Vagina (tissue), 2 donors: ENCODE measurements around the gene ADAMTS17. TPM values are rescaled to one million over a fixed set of nuclear protein-coding genes. Genes with fewer than 3 reads are reported as not detected.

Experiments used
- DNase-seq, 2 donors: peaks; one replicate each; pipeline ENCODE4 v3.0.0-alpha.2; 2017; ENCODE audit errors: extremely low spot score in 2 of 2
- H3K27ac ChIP-seq: fragments of 200-600 bp; sonication (generic); one replicate; pipeline ENCODE4 v1.5.1; 2019
- H3K27me3 ChIP-seq: fragments of 200-600 bp; sonication (generic); one replicate; pipeline ENCODE4 v1.5.1; 2019
- H3K36me3 ChIP-seq, 2 donors: fragments of 200-600 bp; sonication (generic); one replicate each; pipeline ENCODE4 v1.5.1; 2017 to 2019
- H3K4me1 ChIP-seq: fragments of 200-600 bp; sonication (generic); one replicate; pipeline ENCODE4 v1.5.1; 2019
- H3K4me3 ChIP-seq, 2 donors: fragments of 200-600 bp; sonication (generic); 1 replicate in 1 of 2; 2 replicates in 1 of 2; pipeline ENCODE4 v1.5.1; 2016 to 2019
- H3K9me3 ChIP-seq: fragments of 200-600 bp; sonication (generic); one replicate; pipeline ENCODE4 v1.5.1; 2019
- POLR2A ChIP-seq, 2 donors: fragments of 450-650 bp; IDR thresholded peaks; one replicate each; pipeline ENCODE4 v1.6.1; 2017; ENCODE audit warnings: antibody characterized with exemption in 2 of 2, mild to moderate bottlenecking in 2 of 2, moderate library complexity in 2 of 2
- POLR2AphosphoS5 ChIP-seq, 2 donors: sonication (generic); formaldehyde crosslinking; IDR thresholded peaks; one replicate each; pipeline ENCODE4 v1.9.0; 2017; ENCODE audit warnings: antibody characterized with exemption in 2 of 2, mild to moderate bottlenecking in 2 of 2, low read depth in 1 of 2; ENCODE audit not compliant: insufficient read depth in 1 of 2
- intact Hi-C: fragments of 100-400 bp; cut with DNase I; formaldehyde crosslinking; loops from one replicate; pipeline ENCODE4 v1.15.1; 2023
- total RNA-seq: library from RNA; depleted of rRNA; stranded (reverse); fragments of >200 nt; gene quantifications from one replicate; pipeline ENCODE4 v1.2.3, GENCODE V29; 2016
- TF ChIP-seq, protein P1 (sequence below), 3 experiments: fragments of 450-650 bp in 2 of 3; fragments of 200-600 bp in 1 of 3; sonication (generic) in 1 of 3; IDR thresholded peaks; one replicate each; pipeline ENCODE4 v1.5.1; 2017 to 2019; ENCODE audit warnings: antibody characterized with exemption in 3 of 3, mild to moderate bottlenecking in 2 of 3, moderate library complexity in 2 of 3

The ADAMTS17 gene
- total RNA-seq, 1 donor from 2014 or later: 16.0 TPM

DNA sequence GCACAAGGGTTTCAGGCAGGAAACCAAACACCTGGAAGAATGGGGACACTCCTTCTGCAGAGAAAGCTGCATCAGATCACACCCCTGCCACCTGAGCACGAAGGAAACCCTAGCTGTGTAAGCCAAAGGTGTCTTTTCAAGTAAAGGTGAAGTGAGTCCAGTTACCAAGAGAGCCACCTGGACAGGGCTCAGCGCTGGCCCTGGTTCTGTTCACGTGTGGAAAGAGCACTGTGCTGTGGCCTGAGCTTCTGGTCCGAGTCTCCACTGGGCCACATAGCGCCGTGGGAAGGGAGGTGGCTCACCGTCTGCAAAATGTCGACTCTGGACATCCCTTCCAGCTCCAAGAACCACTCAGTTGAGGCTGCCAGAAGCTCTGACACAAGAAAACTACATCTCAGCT, 151.1 kb downstream of the ADAMTS17 start:
- H3K27me3 ChIP-seq: no peaks in the 10 kb centered on the region
- H3K36me3 ChIP-seq: no peaks in the 10 kb centered on the region
- H3K4me1 ChIP-seq: peaks cover 11% of the 10 kb centered on the region
- no peak overlapping the region for H3K27ac ChIP-seq
- no peaks in the 10 kb centered on the region for H3K9me3 ChIP-seq
- TF ChIP-seq, protein P1, sequence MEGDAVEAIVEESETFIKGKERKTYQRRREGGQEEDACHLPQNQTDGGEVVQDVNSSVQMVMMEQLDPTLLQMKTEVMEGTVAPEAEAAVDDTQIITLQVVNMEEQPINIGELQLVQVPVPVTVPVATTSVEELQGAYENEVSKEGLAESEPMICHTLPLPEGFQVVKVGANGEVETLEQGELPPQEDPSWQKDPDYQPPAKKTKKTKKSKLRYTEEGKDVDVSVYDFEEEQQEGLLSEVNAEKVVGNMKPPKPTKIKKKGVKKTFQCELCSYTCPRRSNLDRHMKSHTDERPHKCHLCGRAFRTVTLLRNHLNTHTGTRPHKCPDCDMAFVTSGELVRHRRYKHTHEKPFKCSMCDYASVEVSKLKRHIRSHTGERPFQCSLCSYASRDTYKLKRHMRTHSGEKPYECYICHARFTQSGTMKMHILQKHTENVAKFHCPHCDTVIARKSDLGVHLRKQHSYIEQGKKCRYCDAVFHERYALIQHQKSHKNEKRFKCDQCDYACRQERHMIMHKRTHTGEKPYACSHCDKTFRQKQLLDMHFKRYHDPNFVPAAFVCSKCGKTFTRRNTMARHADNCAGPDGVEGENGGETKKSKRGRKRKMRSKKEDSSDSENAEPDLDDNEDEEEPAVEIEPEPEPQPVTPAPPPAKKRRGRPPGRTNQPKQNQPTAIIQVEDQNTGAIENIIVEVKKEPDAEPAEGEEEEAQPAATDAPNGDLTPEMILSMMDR (IDR thresholded peaks at IDR 0.05): no peak
- TF ChIP-seq POLR2AphosphoS5 (IDR thresholded peaks at IDR 0.05; ENCODE audit: insufficient read depth in 1 of 2, low read depth in 1 of 2) (no peak), POLR2A (IDR thresholded peaks at IDR 0.05) (no peak)
- no peak overlapping the region for H3K4me3 ChIP-seq
- no peak for DNase-seq
- intact Hi-C loops: no loop called here

DNA sequence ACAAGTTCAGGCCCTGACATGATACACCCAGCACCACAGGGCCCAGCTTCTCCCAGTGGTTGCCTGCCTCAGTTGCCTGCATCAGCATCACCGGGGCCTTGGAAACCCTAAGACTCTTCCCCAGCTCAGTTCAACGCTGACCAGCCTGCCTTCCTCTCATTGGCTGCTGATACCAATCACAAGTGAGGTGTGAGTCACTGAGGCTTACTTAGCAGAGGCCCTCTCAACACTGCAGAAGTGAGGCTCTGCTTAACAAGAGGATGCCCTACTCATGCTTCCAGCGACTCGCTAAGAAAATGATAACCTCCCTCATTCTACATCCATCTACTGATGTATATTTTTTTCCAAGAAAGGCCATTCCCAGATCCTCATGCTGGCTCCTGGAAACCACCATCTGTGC, 151.9 kb downstream of the ADAMTS17 start:
- Histone ChIP-seq H3K4me3 (no peak overlapping the region), H3K9me3 (no peaks in the 10 kb centered on the region), H3K36me3 (no peaks in the 10 kb centered on the region), H3K27ac (no peak overlapping the region), H3K27me3 (no peaks in the 10 kb centered on the region), H3K4me1 (peaks cover 11% of the 10 kb centered on the region)
- intact Hi-C loops: no loop called here
- no peak for DNase-seq
- TF ChIP-seq, protein P1 (IDR thresholded peaks at IDR 0.05): no peak
- no peak for TF ChIP-seq POLR2AphosphoS5 (IDR thresholded peaks at IDR 0.05; ENCODE audit: insufficient read depth in 1 of 2, low read depth in 1 of 2)
- no peak for TF ChIP-seq POLR2A (IDR thresholded peaks at IDR 0.05)

DNA sequence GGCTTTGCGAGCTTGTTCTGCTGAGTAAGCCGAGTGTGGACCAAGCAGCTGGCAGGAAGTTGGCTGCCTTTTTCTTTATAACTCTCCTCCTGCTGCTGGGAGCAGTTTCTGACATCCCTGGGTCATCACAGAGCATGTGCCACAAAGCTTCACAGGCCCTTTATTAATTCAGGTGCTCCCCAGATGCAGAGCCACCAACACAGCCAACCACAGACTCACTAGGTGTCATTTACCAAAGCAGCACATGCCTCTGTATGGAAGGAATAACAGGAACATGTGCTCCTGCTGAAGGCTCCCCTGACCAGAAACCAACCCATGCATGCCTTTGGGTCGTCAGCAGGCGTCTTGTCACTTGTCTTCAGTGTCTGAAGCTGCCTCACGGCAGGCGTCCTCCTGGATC, 152.5 kb downstream of the ADAMTS17 start:
- Histone ChIP-seq H3K27ac (no peak overlapping the region), H3K36me3 (no peaks in the 10 kb centered on the region), H3K4me3 (no peak overlapping the region), H3K9me3 (no peaks in the 10 kb centered on the region), H3K27me3 (no peaks in the 10 kb centered on the region), H3K4me1 (peaks cover 11% of the 10 kb centered on the region)
- intact Hi-C loops: no loop called here
- TF ChIP-seq POLR2A (IDR thresholded peaks at IDR 0.05) (no peak), POLR2AphosphoS5 (IDR thresholded peaks at IDR 0.05; ENCODE audit: insufficient read depth in 1 of 2, low read depth in 1 of 2) (no peak)
- TF ChIP-seq, protein P1 (IDR thresholded peaks at IDR 0.05): no peak
- no peak for DNase-seq

DNA sequence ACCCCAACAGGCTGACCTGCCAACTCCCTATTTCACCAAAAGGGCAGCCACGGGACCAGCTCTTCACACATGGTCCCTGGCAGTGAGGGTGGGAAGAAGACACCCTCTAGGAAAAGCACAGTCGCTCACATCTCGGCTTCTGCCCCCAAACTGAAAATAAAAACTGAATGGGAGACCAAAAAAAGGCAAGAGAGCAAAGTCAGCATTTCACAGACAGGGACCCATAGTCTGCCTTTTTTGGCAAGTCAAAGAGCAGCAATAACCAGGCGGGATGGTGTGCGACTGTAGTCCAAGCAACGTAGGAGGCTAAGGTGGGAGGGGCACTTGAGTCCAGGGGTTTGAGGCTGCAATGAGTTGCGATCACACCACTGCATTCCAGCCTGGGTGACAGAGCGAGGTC, 154.1 kb downstream of the ADAMTS17 start:
- no peaks in the 10 kb centered on the region for H3K9me3 ChIP-seq
- peaks cover 11% of the 10 kb centered on the region for H3K4me1 ChIP-seq
- peak; percentile 32 to 55 for DNase-seq
- no peak overlapping the region for H3K27ac ChIP-seq
- H3K27me3 ChIP-seq: no peaks in the 10 kb centered on the region
- TF ChIP-seq, protein P1 (IDR thresholded peaks at IDR 0.05): no peak
- no peak for TF ChIP-seq POLR2A (IDR thresholded peaks at IDR 0.05)
- no peak for TF ChIP-seq POLR2AphosphoS5 (IDR thresholded peaks at IDR 0.05; ENCODE audit: insufficient read depth in 1 of 2, low read depth in 1 of 2)
- intact Hi-C loops: no loop called here
- H3K4me3 ChIP-seq: no peak overlapping the region
- no peaks in the 10 kb centered on the region for H3K36me3 ChIP-seq

DNA sequence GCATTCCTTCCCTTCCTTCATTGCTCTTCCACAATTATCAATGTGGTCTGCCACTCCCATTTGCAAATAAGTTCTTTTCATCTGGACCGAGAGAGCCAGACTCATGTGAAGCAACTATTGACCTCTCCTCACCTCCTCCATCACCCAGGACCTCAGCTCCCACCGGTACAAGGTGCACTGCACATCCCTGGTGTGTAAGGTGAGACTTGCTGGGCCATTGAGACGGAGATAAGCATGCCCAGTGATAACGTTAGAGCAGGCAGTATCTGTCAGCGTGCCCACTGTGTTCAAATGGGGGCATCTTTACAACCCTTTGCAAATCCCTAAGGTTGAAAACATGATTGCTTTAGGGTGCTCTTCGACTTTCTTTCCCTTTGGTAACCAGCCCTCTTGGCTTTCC, 154.8 kb downstream of the ADAMTS17 start:
- H3K4me3 ChIP-seq: no peak overlapping the region
- no peaks in the 10 kb centered on the region for H3K9me3 ChIP-seq
- H3K4me1 ChIP-seq: peaks cover 8% of the 10 kb centered on the region
- no peak overlapping the region for H3K27ac ChIP-seq
- intact Hi-C loops: no loop called here
- no peaks in the 10 kb centered on the region for H3K36me3 ChIP-seq
- no peak for TF ChIP-seq POLR2A (IDR thresholded peaks at IDR 0.05)
- no peak for TF ChIP-seq POLR2AphosphoS5 (IDR thresholded peaks at IDR 0.05; ENCODE audit: insufficient read depth in 1 of 2, low read depth in 1 of 2)
- TF ChIP-seq, protein P1 (IDR thresholded peaks at IDR 0.05): no peak
- no peaks in the 10 kb centered on the region for H3K27me3 ChIP-seq
- DNase-seq: peak; percentile 44 to 46
